Vagina (tissue), 2 donors: ENCODE measurements around the gene UBASH3B.

Experiments
- CTCF ChIP-seq, 3 experiments: fragments of 450-650 bp in 2 of 3; fragments of 200-600 bp in 1 of 3; sonication (generic) in 1 of 3; IDR thresholded peaks; one replicate each; pipeline ENCODE4 v1.5.1; 2017 to 2019; ENCODE audit warnings: antibody characterized with exemption in 3 of 3, mild to moderate bottlenecking in 2 of 3, moderate library complexity in 2 of 3
- POLR2AphosphoS5 ChIP-seq, 2 donors: sonication (generic); formaldehyde crosslinking; IDR thresholded peaks; one replicate each; pipeline ENCODE4 v1.9.0; 2017; ENCODE audit warnings: antibody characterized with exemption in 2 of 2, mild to moderate bottlenecking in 2 of 2, low read depth in 1 of 2; ENCODE audit not compliant: insufficient read depth in 1 of 2

DNA sequence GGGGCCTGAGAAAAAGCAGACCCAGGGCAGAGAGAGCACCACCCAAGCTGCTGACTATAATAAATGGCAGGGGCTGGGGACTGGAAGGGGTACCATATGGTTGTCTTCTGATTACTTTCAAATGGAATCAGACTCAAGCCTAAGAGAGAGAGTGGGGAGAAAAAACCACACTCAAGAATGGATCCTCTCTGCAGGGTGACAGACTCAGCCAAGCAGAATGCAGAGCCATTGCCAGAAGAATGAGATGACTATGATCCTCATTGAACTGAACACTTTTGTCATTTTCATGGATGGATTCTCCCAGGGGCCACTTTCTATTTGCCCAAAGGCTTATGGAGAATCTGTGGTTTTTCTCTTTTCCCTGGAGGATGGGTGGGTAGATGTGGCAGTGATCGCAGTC lies 8.7 kb downstream of the UBASH3B start:
- TF ChIP-seq CTCF (IDR thresholded peaks at IDR 0.05) (no peak), POLR2AphosphoS5 (IDR thresholded peaks at IDR 0.05; ENCODE audit: insufficient read depth in 1 of 2, low read depth in 1 of 2) (no peak)
